ENCODE data around the gene SLC25A12.

DNA sequence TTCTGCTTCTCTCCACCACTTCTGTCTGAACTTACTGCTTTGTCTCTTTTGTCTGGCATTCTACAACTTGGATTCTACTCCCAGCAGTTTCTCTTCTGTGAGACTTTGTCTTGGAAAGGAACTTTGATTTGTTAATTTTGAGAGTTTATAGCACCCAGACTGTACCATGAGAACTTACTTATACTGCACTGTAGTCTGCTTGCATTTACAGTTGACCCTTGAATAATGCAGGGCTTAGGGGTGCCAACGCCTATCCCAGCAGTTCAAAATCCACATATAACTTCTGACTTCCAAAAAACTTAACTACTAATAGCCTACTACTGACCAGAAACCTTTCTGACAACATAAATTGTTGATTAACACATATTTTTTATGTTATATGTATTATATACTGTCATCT, 151.3 kb downstream of the SLC25A12 start:
- TF ChIP-seq, protein P1, sequence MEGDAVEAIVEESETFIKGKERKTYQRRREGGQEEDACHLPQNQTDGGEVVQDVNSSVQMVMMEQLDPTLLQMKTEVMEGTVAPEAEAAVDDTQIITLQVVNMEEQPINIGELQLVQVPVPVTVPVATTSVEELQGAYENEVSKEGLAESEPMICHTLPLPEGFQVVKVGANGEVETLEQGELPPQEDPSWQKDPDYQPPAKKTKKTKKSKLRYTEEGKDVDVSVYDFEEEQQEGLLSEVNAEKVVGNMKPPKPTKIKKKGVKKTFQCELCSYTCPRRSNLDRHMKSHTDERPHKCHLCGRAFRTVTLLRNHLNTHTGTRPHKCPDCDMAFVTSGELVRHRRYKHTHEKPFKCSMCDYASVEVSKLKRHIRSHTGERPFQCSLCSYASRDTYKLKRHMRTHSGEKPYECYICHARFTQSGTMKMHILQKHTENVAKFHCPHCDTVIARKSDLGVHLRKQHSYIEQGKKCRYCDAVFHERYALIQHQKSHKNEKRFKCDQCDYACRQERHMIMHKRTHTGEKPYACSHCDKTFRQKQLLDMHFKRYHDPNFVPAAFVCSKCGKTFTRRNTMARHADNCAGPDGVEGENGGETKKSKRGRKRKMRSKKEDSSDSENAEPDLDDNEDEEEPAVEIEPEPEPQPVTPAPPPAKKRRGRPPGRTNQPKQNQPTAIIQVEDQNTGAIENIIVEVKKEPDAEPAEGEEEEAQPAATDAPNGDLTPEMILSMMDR (IDR thresholded peaks at IDR 0.05; ENCODE audit: extremely low read depth in 1 of 2, insufficient read depth in 1 of 2, low read depth in 1 of 2, low read length in 2 of 2), result no peak
- TF ChIP-seq POLR2AphosphoS5 (IDR thresholded peaks at IDR 0.05; ENCODE audit: insufficient read depth, low read depth, low read length) (no peak), POLR2A (IDR thresholded peaks at IDR 0.05; ENCODE audit: low read depth, low read length) (no peak), EZH2 (IDR thresholded peaks at IDR 0.05; ENCODE audit: borderline replicate concordance, low read depth, low read length, severe bottlenecking) (no peak)
- TF ChIP-seq, protein P2, sequence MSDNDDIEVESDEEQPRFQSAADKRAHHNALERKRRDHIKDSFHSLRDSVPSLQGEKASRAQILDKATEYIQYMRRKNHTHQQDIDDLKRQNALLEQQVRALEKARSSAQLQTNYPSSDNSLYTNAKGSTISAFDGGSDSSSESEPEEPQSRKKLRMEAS (IDR thresholded peaks at IDR 0.05; ENCODE audit: insufficient read depth, insufficient read length), result no peak
